RWPE1 (cell line): Measurements from ENCODE around the gene DDX24.

Experiments
- CTCF ChIA-PET: fragments of 350-600 bp; sonication (Branson Sonifier 250); formaldehyde crosslinking; extraction: SDS; loops from one replicate; lab custom pipeline; 2021; lab: Yijun Ruan, JAX
- POLR2A ChIA-PET: fragments of 400-600 bp; formaldehyde crosslinking; extraction: SDS; loops from one replicate; lab custom pipeline; 2020; ENCODE audit warnings: antibody characterized with exemption; ENCODE audit not compliant: low non-redundant PET; lab: Yijun Ruan, JAX
- DNase-seq: peaks from one replicate; pipeline ENCODE4 v3.0.0; 2012; ENCODE audit warnings: low spot score
- H3K27ac ChIP-seq: fragments of 450-650 bp; 2 replicates; pipeline ENCODE4 v1.5.1; 2017
- CTCF ChIP-seq: fragments of 450-650 bp; conservative IDR thresholded peaks from 2 replicates; pipeline ENCODE4 v1.5.1; 2017; ENCODE audit warnings: low read depth, mild to moderate bottlenecking

DDX24 gene

DNA sequence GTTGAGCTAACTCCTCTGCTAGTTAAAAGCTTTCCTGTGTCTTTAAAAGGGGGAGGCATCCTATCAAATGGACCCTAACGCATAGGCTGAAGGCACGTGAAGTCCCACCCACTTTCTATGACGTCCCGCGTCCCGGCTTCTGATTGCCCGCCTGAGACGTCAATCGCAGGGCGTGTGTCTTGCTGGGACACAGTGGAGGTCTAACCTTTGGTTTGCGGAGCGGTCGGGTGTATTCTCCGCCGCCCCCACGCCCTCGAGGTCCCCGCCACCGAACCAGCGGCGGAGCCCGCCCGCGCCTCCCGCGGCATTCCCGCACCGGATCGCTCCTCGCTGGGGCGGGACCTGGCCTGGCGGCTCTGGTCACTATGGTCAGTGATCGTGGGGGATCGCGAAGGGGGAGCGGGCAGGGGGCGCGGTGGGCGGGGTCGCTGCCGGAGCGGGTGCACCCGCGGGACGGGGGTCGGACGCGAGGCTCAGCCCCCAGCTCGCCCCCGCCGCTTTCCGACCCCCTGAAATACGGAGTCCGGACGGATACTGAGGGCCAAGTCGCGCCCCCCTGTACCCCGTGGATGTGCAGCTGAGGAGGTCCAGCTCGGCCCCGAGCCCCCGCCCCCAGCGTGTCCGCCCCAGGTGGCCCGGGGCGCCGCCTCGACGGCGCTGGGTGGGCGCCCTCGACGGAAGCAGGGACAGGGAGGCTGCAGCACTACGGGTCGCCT is 54.7 kb downstream of the DDX24 start, which contains the start of gene OTUB2:
OTUB2 (plus strand) TSS at position 168 of the 716 bp plus-strand sequence; CDS start at position 366, 198 bp downstream.
- TF ChIP-seq CTCF = no peak
- DNase-seq = peak; percentile 100
- no peak within 1 kb of the TSS for H3K27ac ChIP-seq
- ChIA-PET POLR2A (no interaction called here), CTCF (interaction anchor here (0.6 to 1.8 kb wide), 4 partner anchors 10 to 913 kb away, joined by 3 to 7 read pairs (median 4); partner anchors contain the start of gene IFI27)

GRCh38 chr14:94025720-94026119 is 55.3 kb downstream of the DDX24 start:
- TF ChIP-seq CTCF = no peak
- ChIA-PET CTCF (interaction anchor here (0.7 to 0.9 kb wide), 2 partner anchors 85 to 912 kb away, joined by 3 to 4 read pairs; partner anchors contain the start of gene IFI27), POLR2A (no interaction called here)
- H3K27ac ChIP-seq = no peak overlapping the region
- peak; percentile 34 for DNase-seq

- H3K27ac ChIP-seq = no peak overlapping the region
- POLR2A ChIA-PET = no interaction called here
- no peak for DNase-seq
- CTCF ChIA-PET = no interaction called here
- TF ChIP-seq CTCF = no peak
These were observed 56.5 kb downstream of the DDX24 start for GRCh38 chr14:94024549-94024948.

GRCh38 chr14:94022532-94023411 is 58.2 kb downstream of the DDX24 start:
- TF ChIP-seq CTCF = no peak
- ChIA-PET POLR2A (no interaction called here), CTCF (interaction anchor here (0.7 kb wide), 1 partner anchor 18 kb away, joined by 3 read pairs; no protein-coding TSS in a partner anchor)
- no peak overlapping the region for H3K27ac ChIP-seq
- DNase-seq = no peak

- H3K27ac ChIP-seq = no peak overlapping the region
These were observed 59.4 kb downstream of the DDX24 start for GRCh38 chr14:94021416-94022157.

More at GRCh38 chr14:94021416-94022157, 59.4 kb downstream of the DDX24 start:
- DNase-seq = no peak
- no peak for TF ChIP-seq CTCF
- POLR2A ChIA-PET = interaction anchor here (0.6 kb wide), 1 partner anchor 92 kb away, joined by 3 read pairs; no protein-coding TSS in a partner anchor
- CTCF ChIA-PET = interaction anchor here (0.6 to 1.1 kb wide), 4 partner anchors 15 to 236 kb away, joined by 3 read pairs; no protein-coding TSS in a partner anchor
